ENCODE results near the gene NUAK2. TPM values are rescaled to one million over a fixed set of nuclear protein-coding genes. Genes with fewer than 3 reads are reported as not detected.

Gene NUAK2
- total and polyA plus RNA-seq, 4 donors: 4.2 to 14.1 (median 9.2) TPM

DNA sequence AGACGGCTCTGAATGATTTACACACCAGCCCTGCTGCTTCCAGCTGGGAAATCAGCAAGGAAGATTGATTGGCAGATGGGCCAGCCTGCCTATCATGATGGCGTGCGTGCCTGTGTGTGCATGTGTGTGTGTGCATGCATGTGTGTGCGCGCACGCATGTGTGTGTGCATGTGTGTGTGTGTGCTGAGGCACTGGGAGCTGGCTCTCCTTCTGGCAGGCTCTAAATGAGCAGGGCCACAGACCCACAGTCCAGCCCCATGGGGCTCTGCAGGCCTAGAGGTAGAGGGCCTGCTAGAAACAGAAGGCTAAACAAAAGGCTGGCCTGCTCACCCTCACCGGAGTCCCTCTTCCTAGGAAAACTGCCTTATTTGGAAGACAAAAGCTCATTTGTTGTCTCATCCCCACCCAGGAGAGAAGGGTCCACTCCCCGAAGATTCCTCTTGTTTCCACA lies 29.2 kb upstream of the NUAK2 start:
- Histone ChIP-seq H3K27me3 (ENCODE audit: control insufficient read depth in 3 of 3, insufficient read depth in 3 of 3, low read length in 2 of 3) (peaks cover 0 to 11% (median 3%) of the 10 kb centered on the region in 3 donors), H3K9ac (ENCODE audit: insufficient read depth in 1 of 2, low read length in 2 of 2) (no peak overlapping the region), H3K4me3 (no peak overlapping the region), H3K4me1 (ENCODE audit: control insufficient read depth in 5 of 5, insufficient read depth in 5 of 5, low read length in 5 of 5) (peaks cover 0 to 10% (median 0%) of the 10 kb centered on the region in 5 donors), H3K9me3 (ENCODE audit: control insufficient read depth in 4 of 4, insufficient read depth in 3 of 4, low read length in 3 of 4) (no peaks in the 10 kb centered on the region), H3K36me3 (ENCODE audit: control insufficient read depth in 4 of 4, insufficient read depth in 4 of 4, low read length in 4 of 4) (no peaks in the 10 kb centered on the region), H3K27ac (ENCODE audit: low read depth in 1 of 2, low read length in 1 of 2) (no peak overlapping the region)
- DNase-seq (no peak), ATAC-seq (ENCODE audit: insufficient read depth, low FRiP score) (no peak)
- TF ChIP-seq, protein P1, sequence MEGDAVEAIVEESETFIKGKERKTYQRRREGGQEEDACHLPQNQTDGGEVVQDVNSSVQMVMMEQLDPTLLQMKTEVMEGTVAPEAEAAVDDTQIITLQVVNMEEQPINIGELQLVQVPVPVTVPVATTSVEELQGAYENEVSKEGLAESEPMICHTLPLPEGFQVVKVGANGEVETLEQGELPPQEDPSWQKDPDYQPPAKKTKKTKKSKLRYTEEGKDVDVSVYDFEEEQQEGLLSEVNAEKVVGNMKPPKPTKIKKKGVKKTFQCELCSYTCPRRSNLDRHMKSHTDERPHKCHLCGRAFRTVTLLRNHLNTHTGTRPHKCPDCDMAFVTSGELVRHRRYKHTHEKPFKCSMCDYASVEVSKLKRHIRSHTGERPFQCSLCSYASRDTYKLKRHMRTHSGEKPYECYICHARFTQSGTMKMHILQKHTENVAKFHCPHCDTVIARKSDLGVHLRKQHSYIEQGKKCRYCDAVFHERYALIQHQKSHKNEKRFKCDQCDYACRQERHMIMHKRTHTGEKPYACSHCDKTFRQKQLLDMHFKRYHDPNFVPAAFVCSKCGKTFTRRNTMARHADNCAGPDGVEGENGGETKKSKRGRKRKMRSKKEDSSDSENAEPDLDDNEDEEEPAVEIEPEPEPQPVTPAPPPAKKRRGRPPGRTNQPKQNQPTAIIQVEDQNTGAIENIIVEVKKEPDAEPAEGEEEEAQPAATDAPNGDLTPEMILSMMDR (IDR thresholded peaks at IDR 0.05; ENCODE audit: control extremely low read depth, extremely low read depth): no peak
- 69 to 90% methylated on average over 8 of the region's 8 CpGs for WGBS, 2 donors

DNA sequence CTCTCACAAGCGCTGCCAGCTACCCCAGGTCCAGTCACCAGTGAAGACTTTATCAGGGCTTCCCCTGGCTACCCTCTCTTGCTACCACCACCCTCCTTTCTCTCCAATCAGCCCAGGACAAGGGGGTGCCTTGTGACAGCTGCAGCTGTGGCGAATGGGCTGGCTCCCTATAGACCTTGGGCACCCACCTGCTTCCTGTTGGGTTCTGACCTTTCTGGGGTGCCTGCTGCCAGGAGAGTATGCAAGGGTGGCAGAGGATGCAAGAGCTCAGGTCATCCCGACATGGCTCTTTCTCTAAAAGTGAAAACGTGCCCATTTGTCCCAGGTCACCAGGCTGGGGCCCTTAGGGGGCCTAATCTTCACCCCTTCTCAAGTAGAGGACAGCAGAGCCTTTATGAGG lies 28.6 kb upstream of the NUAK2 start:
- WGBS, 2 donors: 79 to 84% methylated on average over 4 of the region's 4 CpGs

DNA sequence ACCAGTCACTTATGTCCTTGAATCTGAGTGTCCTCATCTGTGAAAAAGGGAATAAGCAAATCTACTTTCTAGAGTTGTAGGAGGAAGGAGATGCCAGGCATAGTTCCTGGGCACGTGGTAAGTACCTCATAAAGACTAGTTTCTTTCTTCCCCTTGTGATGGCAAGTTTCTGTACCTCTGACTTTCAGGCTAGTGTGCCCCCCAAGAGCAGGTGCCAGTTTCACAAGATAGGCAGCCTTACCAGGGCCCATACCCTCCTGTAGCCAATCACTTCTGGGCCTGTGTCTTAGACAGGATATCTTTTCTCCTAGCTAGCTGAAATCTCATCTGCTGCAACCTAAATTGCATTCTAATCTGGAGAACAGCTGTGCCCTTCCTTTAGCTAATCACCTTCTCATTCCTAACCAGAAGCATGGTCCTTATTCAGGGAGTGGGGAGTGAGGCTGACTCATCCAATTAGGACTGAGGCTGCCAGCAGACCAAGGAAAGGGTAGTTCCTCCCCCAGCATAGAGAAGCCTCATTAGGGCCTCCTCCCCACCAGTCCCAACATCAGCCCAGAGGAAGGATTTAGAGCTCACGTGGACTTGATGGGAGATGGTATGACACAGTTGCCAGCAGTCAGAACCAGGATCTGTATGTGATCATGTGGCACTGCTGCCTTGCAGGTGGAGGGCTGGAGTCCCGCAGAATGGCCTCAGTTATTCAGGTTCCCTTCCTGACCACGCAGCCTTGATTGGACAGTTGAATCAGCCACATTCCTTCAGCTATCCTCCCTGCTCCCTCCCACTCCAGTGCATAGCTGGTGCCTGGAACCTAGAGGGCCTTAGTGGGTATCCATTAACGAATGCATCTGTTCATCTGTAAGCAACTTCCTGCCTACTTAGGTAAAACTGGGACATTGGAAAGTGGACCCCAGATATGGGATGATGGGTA lies 27.3 kb upstream of the NUAK2 start:
- Histone ChIP-seq H3K9me3 (ENCODE audit: control insufficient read depth in 4 of 4, insufficient read depth in 3 of 4, low read length in 3 of 4) (no peaks in the 10 kb centered on the region), H3K4me3 (no peak overlapping the region), H3K27ac (ENCODE audit: low read depth in 1 of 2, low read length in 1 of 2) (no peak overlapping the region), H3K36me3 (ENCODE audit: control insufficient read depth in 4 of 4, insufficient read depth in 4 of 4, low read length in 4 of 4) (no peaks in the 10 kb centered on the region), H3K27me3 (ENCODE audit: control insufficient read depth in 3 of 3, insufficient read depth in 3 of 3, low read length in 2 of 3) (peaks cover 0 to 27% (median 16%) of the 10 kb centered on the region in 3 donors), H3K9ac (ENCODE audit: insufficient read depth in 1 of 2, low read length in 2 of 2) (no peak overlapping the region), H3K4me1 (ENCODE audit: control insufficient read depth in 5 of 5, insufficient read depth in 5 of 5, low read length in 5 of 5) (peaks cover 0 to 13% (median 3%) of the 10 kb centered on the region in 5 donors)
- no peak for ATAC-seq (ENCODE audit: insufficient read depth, low FRiP score)
- TF ChIP-seq, protein P1 (IDR thresholded peaks at IDR 0.05; ENCODE audit: control extremely low read depth, extremely low read depth): no peak
- no peak for DNase-seq
- WGBS, 2 donors: 67 to 70% methylated on average over 5 of the region's 5 CpGs

More for the DNA sequence above, 28.6 kb upstream of the NUAK2 start:
- H3K27ac ChIP-seq (ENCODE audit: low read depth in 1 of 2, low read length in 1 of 2): no peak overlapping the region
- no peaks in the 10 kb centered on the region for H3K9me3 ChIP-seq (ENCODE audit: control insufficient read depth in 4 of 4, insufficient read depth in 3 of 4, low read length in 3 of 4)
- DNase-seq (no peak), ATAC-seq (ENCODE audit: insufficient read depth, low FRiP score) (no peak)
- no peak overlapping the region for H3K9ac ChIP-seq (ENCODE audit: insufficient read depth in 1 of 2, low read length in 2 of 2)
- H3K4me3 ChIP-seq: no peak overlapping the region
- TF ChIP-seq, protein P1 (IDR thresholded peaks at IDR 0.05; ENCODE audit: control extremely low read depth, extremely low read depth): no peak
- peaks cover 0 to 10% (median 0%) of the 10 kb centered on the region in 5 donors for H3K4me1 ChIP-seq (ENCODE audit: control insufficient read depth in 5 of 5, insufficient read depth in 5 of 5, low read length in 5 of 5)
- no peaks in the 10 kb centered on the region for H3K36me3 ChIP-seq (ENCODE audit: control insufficient read depth in 4 of 4, insufficient read depth in 4 of 4, low read length in 4 of 4)
- H3K27me3 ChIP-seq (ENCODE audit: control insufficient read depth in 3 of 3, insufficient read depth in 3 of 3, low read length in 2 of 3): peaks cover 0 to 17% (median 6%) of the 10 kb centered on the region in 3 donors
